ENCODE measurements around the gene MRGPRX4.
"Not testable (repeated sequence)": the region's sequence is repeated elsewhere in the genome, so short reads cannot be mapped to it uniquely, and the experiment has no call there.

Gene MRGPRX4

GRCh38 chr11:18196532-18196931 lies 23.9 kb downstream of the MRGPRX4 start:
- no peaks in the 10 kb centered on the region for H3K9me3 ChIP-seq
- TF ChIP-seq CTCF (IDR thresholded peaks at IDR 0.05), result no peak
- no peaks in the 10 kb centered on the region for H3K4me1 ChIP-seq (ENCODE audit: control insufficient read depth in 1 of 2, insufficient read depth in 1 of 2, low read depth in 1 of 2, low read length in 1 of 2)
- no peak overlapping the region for H3K4me3 ChIP-seq (ENCODE audit: low read depth in 1 of 2, low read length in 1 of 2)
- H3K36me3 ChIP-seq, result no peaks in the 10 kb centered on the region
- no peak overlapping the region for H3K27ac ChIP-seq
- H3K27me3 ChIP-seq, result peaks cover 43% of the 10 kb centered on the region

GRCh38 chr11:18197738-18198137 lies 25.1 kb downstream of the MRGPRX4 start:
- peaks cover 39% of the 10 kb centered on the region for H3K27me3 ChIP-seq
- not testable (repeated sequence) for H3K36me3 ChIP-seq; H3K4me3 ChIP-seq (ENCODE audit: low read depth in 1 of 2, low read length in 1 of 2); H3K9me3 ChIP-seq; H3K4me1 ChIP-seq (ENCODE audit: control insufficient read depth in 1 of 2, insufficient read depth in 1 of 2, low read depth in 1 of 2, low read length in 1 of 2); H3K27ac ChIP-seq

GRCh38 chr11:18203723-18204122 lies 31.1 kb downstream of the MRGPRX4 start:
- TF ChIP-seq CTCF (IDR thresholded peaks at IDR 0.05), result no peak
- Histone ChIP-seq H3K9me3 (no peaks in the 10 kb centered on the region), H3K36me3 (no peaks in the 10 kb centered on the region), H3K4me1 (ENCODE audit: control insufficient read depth in 1 of 2, insufficient read depth in 1 of 2, low read depth in 1 of 2, low read length in 1 of 2) (no peaks in the 10 kb centered on the region), H3K27ac (no peak overlapping the region), H3K27me3 (peaks cover 59% of the 10 kb centered on the region), H3K4me3 (ENCODE audit: low read depth in 1 of 2, low read length in 1 of 2) (no peak overlapping the region)

- Histone ChIP-seq H3K27ac (no peak overlapping the region), H3K27me3 (peaks cover 64% of the 10 kb centered on the region), H3K4me3 (ENCODE audit: low read depth in 1 of 2, low read length in 1 of 2) (no peak overlapping the region), H3K4me1 (ENCODE audit: control insufficient read depth in 1 of 2, insufficient read depth in 1 of 2, low read depth in 1 of 2, low read length in 1 of 2) (no peaks in the 10 kb centered on the region), H3K36me3 (no peaks in the 10 kb centered on the region), H3K9me3 (no peaks in the 10 kb centered on the region)
- TF ChIP-seq CTCF (IDR thresholded peaks at IDR 0.05), result no peak
Observed at GRCh38 chr11:18204220-18204619, 31.6 kb downstream of the MRGPRX4 start.

- no peak for TF ChIP-seq CTCF (IDR thresholded peaks at IDR 0.05)
- no peaks in the 10 kb centered on the region for H3K4me1 ChIP-seq (ENCODE audit: control insufficient read depth in 1 of 2, insufficient read depth in 1 of 2, low read depth in 1 of 2, low read length in 1 of 2)
- H3K36me3 ChIP-seq, result no peaks in the 10 kb centered on the region
- peaks cover 69% of the 10 kb centered on the region for H3K27me3 ChIP-seq
- no peak overlapping the region for H3K27ac ChIP-seq
- H3K4me3 ChIP-seq (ENCODE audit: low read depth in 1 of 2, low read length in 1 of 2), result no peak overlapping the region
- H3K9me3 ChIP-seq, result no peaks in the 10 kb centered on the region
Observed at GRCh38 chr11:18204771-18205170, 32.1 kb downstream of the MRGPRX4 start.

GRCh38 chr11:18209058-18209457 lies 36.4 kb downstream of the MRGPRX4 start:
- H3K36me3 ChIP-seq, result no peaks in the 10 kb centered on the region
- H3K27ac ChIP-seq, result no peak overlapping the region
- no peaks in the 10 kb centered on the region for H3K9me3 ChIP-seq
- peaks cover 68% of the 10 kb centered on the region for H3K27me3 ChIP-seq
- TF ChIP-seq CTCF (IDR thresholded peaks at IDR 0.05), result no peak
- H3K4me3 ChIP-seq (ENCODE audit: low read depth in 1 of 2, low read length in 1 of 2), result no peak overlapping the region
- no peaks in the 10 kb centered on the region for H3K4me1 ChIP-seq (ENCODE audit: control insufficient read depth in 1 of 2, insufficient read depth in 1 of 2, low read depth in 1 of 2, low read length in 1 of 2)

Measured in neutrophil (primary cell).